Transverse colon (tissue), 4 donors: ENCODE results near the gene MBNL2.

Experiments used
- CTCF ChIP-seq, 5 experiments: fragments of 200-600 bp in 3 of 5; fragments of 450-650 bp in 2 of 5; sonication (generic) in 3 of 5; IDR thresholded peaks; 1 replicate in 2 of 5; 2 replicates in 3 of 5; pipeline ENCODE4 v1.5.1; 2016 to 2017; ENCODE audit warnings: antibody characterized with exemption in 5 of 5, inconsistent platforms in 3 of 5, mild to moderate bottlenecking in 2 of 5, moderate library complexity in 1 of 5
- EP300 ChIP-seq: sonication (generic); formaldehyde crosslinking; IDR thresholded peaks from one replicate; pipeline ENCODE4 v1.6.1; 2017; ENCODE audit warnings: antibody characterized with exemption, low read depth
- POLR2AphosphoS5 ChIP-seq, 3 donors: sonication (generic); formaldehyde crosslinking; IDR thresholded peaks; one replicate each; pipeline ENCODE4 v1.6.1; 2016; ENCODE audit warnings: antibody characterized with exemption in 3 of 3

- TF ChIP-seq EP300 (no peak), CTCF (IDR thresholded peaks at IDR 0.05) (no peak), POLR2AphosphoS5 (IDR thresholded peaks at IDR 0.05) (no peak)
Observed at GRCh38 chr13:97356592-97356991, 134.5 kb downstream of the MBNL2 start.
